GM13976 (cell line): ENCODE measurements around the gene TUG1.

ENCODE experiments used
- DNase-seq: peaks from one replicate; pipeline ENCODE4 v3.0.0; 2012; ENCODE audit warnings: low spot score
- in situ Hi-C: fragments of 300-500 bp; cut with MboI; formaldehyde crosslinking; loops from one replicate; pipeline ENCODE4 v1.12.0; 2022; ENCODE audit warnings: low sequenced_read_pairs, mixed read lengths, inconsistent platforms; ENCODE audit not compliant: unreplicated experiment
- TF ChIP-seq, protein P1 (sequence below): IDR thresholded peaks from 2 replicates; pipeline ENCODE4 v1.5.1; 2012; ENCODE audit warnings: borderline replicate concordance, mild to moderate bottlenecking; ENCODE audit not compliant: insufficient read depth; ENCODE audit errors: extremely low read depth, missing control alignments, control extremely low read depth

The TUG1 gene

DNA sequence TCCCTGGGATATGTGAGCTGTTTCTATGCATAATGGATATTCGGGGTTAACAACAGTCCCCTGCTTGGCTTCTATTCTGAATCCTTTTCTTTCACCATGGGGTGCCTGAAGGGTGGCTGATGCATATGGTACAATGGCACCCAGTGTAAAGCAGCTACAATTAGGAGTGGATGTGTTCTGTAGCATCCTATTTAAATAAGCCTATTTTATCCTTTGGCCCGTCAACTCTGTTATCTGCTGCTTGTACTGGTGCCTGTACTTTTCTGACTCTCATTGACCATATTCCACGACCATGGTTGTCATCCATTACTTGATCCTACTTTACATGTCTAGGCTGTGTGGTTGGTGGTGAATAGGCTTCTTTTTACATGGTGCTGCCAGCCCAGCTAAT, 1.3 kb downstream of the TUG1 start:
- no peak for DNase-seq
- in situ Hi-C loops: no loop called here
- TF ChIP-seq, protein P1, sequence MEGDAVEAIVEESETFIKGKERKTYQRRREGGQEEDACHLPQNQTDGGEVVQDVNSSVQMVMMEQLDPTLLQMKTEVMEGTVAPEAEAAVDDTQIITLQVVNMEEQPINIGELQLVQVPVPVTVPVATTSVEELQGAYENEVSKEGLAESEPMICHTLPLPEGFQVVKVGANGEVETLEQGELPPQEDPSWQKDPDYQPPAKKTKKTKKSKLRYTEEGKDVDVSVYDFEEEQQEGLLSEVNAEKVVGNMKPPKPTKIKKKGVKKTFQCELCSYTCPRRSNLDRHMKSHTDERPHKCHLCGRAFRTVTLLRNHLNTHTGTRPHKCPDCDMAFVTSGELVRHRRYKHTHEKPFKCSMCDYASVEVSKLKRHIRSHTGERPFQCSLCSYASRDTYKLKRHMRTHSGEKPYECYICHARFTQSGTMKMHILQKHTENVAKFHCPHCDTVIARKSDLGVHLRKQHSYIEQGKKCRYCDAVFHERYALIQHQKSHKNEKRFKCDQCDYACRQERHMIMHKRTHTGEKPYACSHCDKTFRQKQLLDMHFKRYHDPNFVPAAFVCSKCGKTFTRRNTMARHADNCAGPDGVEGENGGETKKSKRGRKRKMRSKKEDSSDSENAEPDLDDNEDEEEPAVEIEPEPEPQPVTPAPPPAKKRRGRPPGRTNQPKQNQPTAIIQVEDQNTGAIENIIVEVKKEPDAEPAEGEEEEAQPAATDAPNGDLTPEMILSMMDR: no peak

DNA sequence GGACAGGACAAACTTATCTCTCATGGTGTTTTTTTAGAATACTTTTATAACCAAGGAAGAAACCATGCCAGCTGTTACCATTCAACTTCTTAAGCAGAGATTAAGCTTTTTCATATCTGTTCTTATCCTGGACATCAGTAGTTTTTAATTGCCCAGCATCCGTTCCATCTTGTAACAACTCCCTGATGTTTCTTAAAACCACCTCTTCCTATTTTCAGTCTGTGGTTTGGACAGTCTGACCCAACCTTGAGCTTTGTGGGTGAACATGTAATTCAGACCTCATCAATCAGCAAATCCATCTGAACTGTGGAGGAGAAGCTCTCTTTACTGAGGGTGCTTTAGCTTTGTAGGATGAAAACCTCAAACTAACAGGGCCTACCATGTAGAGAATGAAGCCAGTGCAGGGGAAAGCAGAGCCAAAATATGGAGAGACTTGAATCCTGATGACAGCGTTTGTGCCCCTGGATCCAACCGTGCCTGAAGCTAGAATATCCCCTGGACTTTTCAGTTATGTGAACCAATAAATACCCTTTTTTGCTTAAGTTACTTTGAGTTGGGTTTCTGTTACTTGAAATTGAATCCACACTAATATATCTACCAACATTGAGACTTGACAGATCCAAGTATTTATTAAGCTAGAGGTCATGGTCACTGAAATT, 9.4 kb downstream of the TUG1 start:
- TF ChIP-seq, protein P1: no peak
- in situ Hi-C loops: no loop called here

DNA sequence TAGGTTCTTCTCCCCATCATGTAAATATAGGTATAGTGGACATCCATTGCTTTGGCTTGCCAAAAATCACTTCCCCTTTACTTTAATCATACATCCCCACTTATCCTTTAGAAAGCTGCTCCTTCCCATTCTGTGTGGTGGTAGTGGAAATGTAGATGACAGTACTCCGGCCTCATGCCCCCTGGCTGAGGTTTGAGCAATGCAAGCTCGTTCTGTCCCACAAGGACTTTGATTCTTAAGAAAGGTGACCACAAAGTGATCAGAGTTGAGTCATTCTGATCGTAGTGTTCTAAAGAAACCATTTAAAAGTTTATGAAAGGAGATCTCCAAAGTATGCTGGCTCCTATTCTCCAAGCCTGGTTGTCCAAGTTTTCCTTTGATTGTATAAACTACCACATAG, 10.9 kb downstream of the TUG1 start:
- DNase-seq: no peak
- in situ Hi-C loops: no loop called here
- TF ChIP-seq, protein P1: no peak

More for the DNA sequence above, 9.4 kb downstream of the TUG1 start:
- no peak for DNase-seq

GRCh38 chr22:30982512-30982911, 13.4 kb downstream of the TUG1 start:
- in situ Hi-C loops: no loop called here
- no peak for DNase-seq
- TF ChIP-seq, protein P1: no peak

DNA sequence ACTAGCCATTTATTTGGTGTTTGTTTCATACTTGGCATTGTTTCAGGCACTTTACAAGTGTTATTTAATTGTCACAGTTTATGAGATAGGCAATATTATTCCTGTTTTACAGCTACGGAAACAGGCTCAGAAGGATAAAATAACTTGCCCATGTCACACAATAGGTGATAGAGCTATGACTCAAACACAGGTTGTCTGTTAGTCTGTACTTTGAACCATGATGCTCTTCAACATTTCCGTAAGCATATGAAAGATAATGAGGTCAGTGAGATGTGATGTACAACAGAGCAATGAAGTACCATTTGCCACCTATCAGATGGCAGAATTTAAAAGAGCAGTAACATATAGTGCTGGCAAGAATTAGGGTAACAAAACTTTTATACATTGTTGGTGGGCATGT, 15.3 kb downstream of the TUG1 start:
- in situ Hi-C loops: no loop called here
- DNase-seq: no peak
- TF ChIP-seq, protein P1: no peak

DNA sequence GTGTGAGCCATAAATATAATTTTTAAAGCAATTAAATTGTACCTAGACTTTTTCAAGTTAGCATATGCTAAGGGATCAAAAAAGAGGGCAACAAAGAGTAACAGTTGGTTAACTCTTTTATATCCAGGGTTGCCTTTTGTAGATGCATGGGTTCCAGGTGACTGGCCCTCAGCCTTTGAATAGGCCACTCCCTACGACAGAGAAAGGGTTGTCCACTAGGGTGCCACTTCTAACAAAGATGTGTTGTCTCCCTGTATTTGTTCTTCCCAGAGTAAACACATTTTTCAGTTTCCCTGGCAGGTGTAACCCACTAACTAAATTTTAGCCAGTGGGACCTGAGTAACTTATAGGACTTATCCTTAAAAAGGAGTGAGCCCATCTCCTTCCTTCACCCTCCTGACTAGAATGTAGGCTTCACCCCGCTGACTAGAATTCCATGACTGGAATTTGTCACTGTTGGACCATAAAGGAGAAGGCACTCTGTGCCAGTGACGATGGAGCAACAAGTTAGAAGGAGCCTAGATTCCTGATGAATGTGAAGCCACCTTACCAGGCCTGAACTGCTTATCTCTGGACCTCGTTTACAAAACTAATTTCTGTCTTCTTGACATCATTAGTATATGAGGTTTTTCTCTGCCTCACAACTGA, 16.6 kb downstream of the TUG1 start:
- TF ChIP-seq, protein P1: no peak
- in situ Hi-C loops: no loop called here
- no peak for DNase-seq

- DNase-seq: no peak
- TF ChIP-seq, protein P1: no peak
- in situ Hi-C loops: no loop called here
Observed at GRCh38 chr22:30989474-30989873, 20.4 kb downstream of the TUG1 start.
